ENCODE data around the gene SORT1. TPM values are rescaled to one million over a fixed set of nuclear protein-coding genes. Genes with fewer than 3 reads are reported as not detected.
A peak's percentile ranks its signal among the peaks of the same experiment; 100 is the strongest.

Gene SORT1
- total and polyA plus RNA-seq, 4 donors, result 30.1 to 78.6 (median 62.2) TPM

DNA sequence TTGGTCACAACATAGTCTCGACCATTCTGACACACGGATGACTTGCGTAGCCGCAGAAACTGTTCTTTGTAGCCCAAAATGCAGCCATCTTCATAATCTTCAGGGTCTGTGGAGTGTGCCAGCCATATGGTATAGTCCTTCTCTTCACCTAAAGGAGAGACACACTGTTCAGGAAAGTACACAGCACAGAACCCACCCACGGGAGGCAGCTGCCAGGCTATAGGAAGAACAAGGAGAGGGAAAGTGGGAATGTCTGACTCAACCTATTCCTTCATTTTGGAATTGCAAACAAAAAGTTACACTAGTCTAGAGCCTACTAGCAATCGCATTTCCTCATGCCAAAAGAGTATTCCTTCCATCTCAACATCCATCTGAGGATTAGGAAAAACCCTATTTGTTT lies 74.7 kb downstream of the SORT1 start:
- H3K27me3 ChIP-seq (ENCODE audit: control insufficient read depth, insufficient read depth, low read length), result no peaks in the 10 kb centered on the region
- H3K4me1 ChIP-seq (ENCODE audit: control insufficient read depth, insufficient read depth, low read length), result no peaks in the 10 kb centered on the region
- H3K27ac ChIP-seq (ENCODE audit: low read depth, low read length), result no peak overlapping the region
- H3K9me3 ChIP-seq (ENCODE audit: control insufficient read depth, insufficient read depth, low read length), result no peaks in the 10 kb centered on the region
- whole genome bisulfite sequencing (ENCODE audit: insufficient coverage), result 100% methylated on average over 5 of the region's 6 CpGs
- DNase-seq (ENCODE audit: low read depth in 4 of 6, low spot score in 6 of 6), result no peak
- no peak overlapping the region for H3K4me3 ChIP-seq (ENCODE audit: low read depth, low read length)
- peaks cover 67% of the 10 kb centered on the region for H3K36me3 ChIP-seq (ENCODE audit: control insufficient read depth, insufficient read depth, low read length)

DNA sequence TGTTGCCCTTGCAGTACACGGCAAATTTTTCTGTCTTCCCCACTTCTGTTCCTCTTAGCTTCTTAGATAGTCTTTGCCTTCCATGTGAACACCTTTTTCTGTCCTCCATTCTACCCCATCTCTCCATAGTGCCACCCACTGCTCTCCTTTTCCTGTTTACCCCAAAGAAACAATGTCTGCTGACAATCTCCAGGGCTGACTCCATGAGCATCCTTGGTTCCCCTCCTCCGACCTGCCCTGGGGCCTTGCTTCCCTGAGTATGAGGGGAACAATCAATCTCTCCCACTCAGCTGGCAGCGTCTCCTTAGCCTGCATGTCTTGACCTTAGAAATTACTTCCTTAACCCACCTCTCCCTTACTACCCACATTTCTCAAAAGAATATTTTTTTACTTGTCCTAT lies 78.6 kb downstream of the SORT1 start:
- no peak for DNase-seq (ENCODE audit: low read depth in 4 of 6, low spot score in 6 of 6)
- no peak overlapping the region for H3K4me3 ChIP-seq (ENCODE audit: low read depth, low read length)
- H3K36me3 ChIP-seq (ENCODE audit: control insufficient read depth, insufficient read depth, low read length), result peaks cover 64% of the 10 kb centered on the region
- no peaks in the 10 kb centered on the region for H3K27me3 ChIP-seq (ENCODE audit: control insufficient read depth, insufficient read depth, low read length)
- WGBS (ENCODE audit: insufficient coverage), result 83% methylated on average over 3 of the region's 3 CpGs
- no peak overlapping the region for H3K27ac ChIP-seq (ENCODE audit: low read depth, low read length)
- H3K4me1 ChIP-seq (ENCODE audit: control insufficient read depth, insufficient read depth, low read length), result no peaks in the 10 kb centered on the region
- H3K9me3 ChIP-seq (ENCODE audit: control insufficient read depth, insufficient read depth, low read length), result no peaks in the 10 kb centered on the region

DNA sequence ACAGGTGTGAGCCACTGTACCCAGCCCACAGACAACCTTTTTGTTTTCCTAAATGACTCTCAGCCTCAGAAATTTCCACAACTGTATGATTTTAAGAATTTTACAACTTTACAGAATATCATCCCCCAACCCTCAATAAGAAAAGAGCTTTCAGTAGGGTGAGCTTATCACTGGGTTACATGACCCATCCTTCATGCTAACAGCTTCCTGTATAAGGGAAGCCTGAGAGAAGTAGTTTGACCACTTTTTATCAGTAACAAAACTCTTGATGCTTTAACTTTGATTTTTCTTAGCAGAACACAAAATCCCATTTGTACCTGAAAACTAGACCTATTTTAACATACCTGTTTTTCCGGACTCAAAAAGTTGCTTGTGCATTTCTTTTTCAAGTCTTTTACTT lies 81.2 kb downstream of the SORT1 start:
- WGBS (ENCODE audit: insufficient coverage), result 100% methylated on average over 1 of the region's 1 CpG
- Histone ChIP-seq H3K27ac (ENCODE audit: low read depth, low read length) (no peak overlapping the region), H3K36me3 (ENCODE audit: control insufficient read depth, insufficient read depth, low read length) (peaks cover 46% of the 10 kb centered on the region), H3K9me3 (ENCODE audit: control insufficient read depth, insufficient read depth, low read length) (no peaks in the 10 kb centered on the region), H3K4me3 (ENCODE audit: low read depth, low read length) (no peak overlapping the region), H3K4me1 (ENCODE audit: control insufficient read depth, insufficient read depth, low read length) (peaks cover 3% of the 10 kb centered on the region), H3K27me3 (ENCODE audit: control insufficient read depth, insufficient read depth, low read length) (no peaks in the 10 kb centered on the region)
- no peak for DNase-seq (ENCODE audit: low read depth in 4 of 6, low spot score in 6 of 6)

DNA sequence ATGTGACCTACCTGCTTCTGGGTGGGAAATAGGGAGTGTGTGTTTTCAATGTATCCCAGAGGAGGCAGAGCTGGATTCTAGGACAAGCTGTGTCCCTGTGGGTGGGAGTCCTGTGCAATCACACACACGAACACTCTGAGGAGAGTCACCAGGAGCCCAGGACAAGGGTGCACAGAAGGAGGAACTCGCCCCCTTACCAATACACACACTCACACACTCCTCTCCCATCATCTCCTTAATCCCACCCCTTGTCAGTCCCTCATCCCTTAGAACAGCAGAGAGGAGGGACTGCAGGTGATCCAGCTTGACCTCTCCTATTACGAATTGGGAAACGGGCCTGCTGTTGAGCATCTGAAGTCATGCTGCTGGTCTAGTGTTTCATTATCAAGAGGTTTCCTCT lies 82.4 kb downstream of the SORT1 start:
- Histone ChIP-seq H3K36me3 (ENCODE audit: control insufficient read depth, insufficient read depth, low read length) (peaks cover 51% of the 10 kb centered on the region), H3K27ac (ENCODE audit: low read depth, low read length) (no peak overlapping the region), H3K27me3 (ENCODE audit: control insufficient read depth, insufficient read depth, low read length) (no peaks in the 10 kb centered on the region), H3K4me1 (ENCODE audit: control insufficient read depth, insufficient read depth, low read length) (peaks cover 3% of the 10 kb centered on the region), H3K4me3 (ENCODE audit: low read depth, low read length) (no peak overlapping the region), H3K9me3 (ENCODE audit: control insufficient read depth, insufficient read depth, low read length) (no peaks in the 10 kb centered on the region)
- 90% methylated on average over 3 of the region's 4 CpGs for WGBS (ENCODE audit: insufficient coverage)
- DNase-seq (ENCODE audit: low read depth in 4 of 6, low spot score in 6 of 6), result no peak

DNA sequence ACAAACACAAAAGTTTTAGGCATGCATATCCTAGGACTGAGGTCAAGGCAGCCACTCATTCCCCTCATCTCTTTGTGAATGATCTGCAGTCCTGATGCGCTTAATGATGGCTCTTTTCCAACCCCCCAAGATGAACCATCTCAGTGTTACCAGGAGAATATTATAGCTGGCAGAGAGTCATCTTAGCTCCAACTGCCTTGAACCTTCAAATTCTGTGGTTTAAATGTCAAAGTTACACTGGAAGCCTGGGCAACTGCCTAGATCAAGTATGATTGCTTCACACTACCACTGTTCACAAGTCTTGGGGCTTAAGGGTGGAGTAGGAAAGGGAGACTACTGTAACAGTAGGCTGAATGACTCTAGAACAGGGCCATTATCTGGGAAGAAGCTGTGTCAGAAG lies 82.9 kb downstream of the SORT1 start:
- H3K27me3 ChIP-seq (ENCODE audit: control insufficient read depth, insufficient read depth, low read length), result no peaks in the 10 kb centered on the region
- H3K4me1 ChIP-seq (ENCODE audit: control insufficient read depth, insufficient read depth, low read length), result peaks cover 3% of the 10 kb centered on the region
- no peaks in the 10 kb centered on the region for H3K9me3 ChIP-seq (ENCODE audit: control insufficient read depth, insufficient read depth, low read length)
- H3K36me3 ChIP-seq (ENCODE audit: control insufficient read depth, insufficient read depth, low read length), result peaks cover 50% of the 10 kb centered on the region
- WGBS (ENCODE audit: insufficient coverage), result no CpG with 5 or more reads among the region's 1 CpG
- H3K27ac ChIP-seq (ENCODE audit: low read depth, low read length), result no peak overlapping the region
- no peak overlapping the region for H3K4me3 ChIP-seq (ENCODE audit: low read depth, low read length)
- no peak for DNase-seq (ENCODE audit: low read depth in 4 of 6, low spot score in 6 of 6)

DNA sequence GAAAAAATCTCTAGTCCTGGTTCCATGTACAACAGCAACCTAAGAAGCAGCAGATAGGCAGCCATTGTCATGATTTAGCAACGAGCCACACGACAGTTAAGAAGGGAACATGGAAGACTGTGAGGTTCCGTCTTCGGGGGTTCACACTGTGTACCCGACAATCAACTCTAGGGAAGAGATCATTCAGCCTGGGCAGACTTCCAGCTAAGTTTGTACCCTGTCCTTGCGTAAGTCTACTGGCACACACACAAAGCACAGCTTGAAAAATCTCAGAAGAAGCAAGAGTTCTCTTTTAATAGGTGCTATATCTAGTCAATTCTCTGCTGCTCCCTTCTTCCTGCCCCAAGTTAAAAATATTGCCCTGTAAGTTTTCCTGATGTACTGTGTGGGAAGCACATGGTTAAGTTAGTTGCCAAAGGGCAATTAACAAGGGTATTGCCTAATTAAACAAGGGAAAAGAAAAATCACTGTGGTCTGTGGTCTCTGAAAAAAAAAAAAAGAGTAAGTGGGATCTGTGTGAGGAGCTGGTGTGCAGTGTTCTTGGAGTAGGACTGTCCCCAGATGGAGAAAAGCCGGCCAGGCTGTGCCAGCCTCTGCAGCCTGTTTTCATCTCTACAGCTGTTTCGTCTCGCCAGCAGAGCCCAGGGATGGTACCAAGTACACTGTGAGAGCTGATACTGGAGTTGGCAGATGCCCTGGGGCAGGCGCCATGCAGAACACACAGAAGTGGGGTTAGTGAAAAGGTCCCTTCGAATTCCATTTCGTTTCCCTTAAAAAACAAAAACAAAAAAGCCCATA lies 84.5 kb downstream of the SORT1 start:
- Histone ChIP-seq H3K4me3 (ENCODE audit: low read depth, low read length) (no peak overlapping the region), H3K4me1 (ENCODE audit: control insufficient read depth, insufficient read depth, low read length) (peaks cover 3% of the 10 kb centered on the region), H3K27me3 (ENCODE audit: control insufficient read depth, insufficient read depth, low read length) (no peaks in the 10 kb centered on the region), H3K9me3 (ENCODE audit: control insufficient read depth, insufficient read depth, low read length) (no peaks in the 10 kb centered on the region), H3K27ac (ENCODE audit: low read depth, low read length) (no peak overlapping the region), H3K36me3 (ENCODE audit: control insufficient read depth, insufficient read depth, low read length) (peaks cover 34% of the 10 kb centered on the region)
- peak in 2 of 6 donors; percentile 56 to 76 for DNase-seq (ENCODE audit: low read depth in 4 of 6, low spot score in 6 of 6)
- WGBS (ENCODE audit: insufficient coverage), result 64% methylated on average over 7 of the region's 12 CpGs

DNA sequence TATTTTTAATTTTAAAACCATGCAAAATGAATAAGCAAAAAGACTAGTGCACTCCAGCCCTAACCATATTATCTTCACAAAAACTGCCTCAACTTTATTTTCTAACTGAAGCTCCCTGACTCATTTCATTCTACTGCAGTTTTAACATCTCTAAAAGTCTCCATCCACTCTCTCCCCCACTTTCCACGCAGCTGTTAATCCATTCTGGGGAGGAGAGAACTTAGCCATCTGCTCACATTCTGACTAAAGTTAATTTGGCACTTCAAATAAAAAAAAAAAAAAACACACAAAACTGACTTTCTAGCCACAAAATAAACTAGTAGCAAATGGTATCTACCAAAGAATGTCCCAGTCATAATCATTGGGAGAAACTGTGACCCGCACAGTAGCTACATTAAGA lies 85.5 kb downstream of the SORT1 start:
- peak in 2 of 6 donors; percentile 58 to 86 for DNase-seq (ENCODE audit: low read depth in 4 of 6, low spot score in 6 of 6)
- Histone ChIP-seq H3K9me3 (ENCODE audit: control insufficient read depth, insufficient read depth, low read length) (no peaks in the 10 kb centered on the region), H3K27ac (ENCODE audit: low read depth, low read length) (no peak overlapping the region), H3K4me3 (ENCODE audit: low read depth, low read length) (no peak overlapping the region), H3K4me1 (ENCODE audit: control insufficient read depth, insufficient read depth, low read length) (peaks cover 9% of the 10 kb centered on the region), H3K36me3 (ENCODE audit: control insufficient read depth, insufficient read depth, low read length) (peaks cover 25% of the 10 kb centered on the region), H3K27me3 (ENCODE audit: control insufficient read depth, insufficient read depth, low read length) (no peaks in the 10 kb centered on the region)
- no CpG with 5 or more reads among the region's 2 CpGs for WGBS (ENCODE audit: insufficient coverage)

DNA sequence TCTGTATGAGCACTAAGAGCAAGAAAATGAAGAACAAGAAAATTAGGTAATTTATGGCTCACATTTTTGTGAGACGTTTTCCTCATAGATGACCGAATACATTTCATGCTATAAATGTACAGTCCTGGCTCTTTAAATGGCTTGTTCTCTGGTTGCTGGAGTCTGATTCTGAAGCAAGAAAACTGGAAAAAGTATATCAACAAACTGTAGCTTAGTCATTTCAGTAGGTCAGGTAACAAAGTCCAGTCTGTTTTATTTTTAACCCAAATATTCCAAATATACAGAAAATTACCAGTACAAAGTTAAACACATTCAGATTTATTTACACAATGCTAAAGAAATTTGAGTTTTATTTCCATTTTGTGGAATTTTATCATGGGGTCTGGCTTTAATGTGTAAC lies 88.4 kb downstream of the SORT1 start:
- peaks cover 10% of the 10 kb centered on the region for H3K36me3 ChIP-seq (ENCODE audit: control insufficient read depth, insufficient read depth, low read length)
- no peak for DNase-seq (ENCODE audit: low read depth in 4 of 6, low spot score in 6 of 6)
- H3K9me3 ChIP-seq (ENCODE audit: control insufficient read depth, insufficient read depth, low read length), result no peaks in the 10 kb centered on the region
- no peak overlapping the region for H3K27ac ChIP-seq (ENCODE audit: low read depth, low read length)
- peaks cover 25% of the 10 kb centered on the region for H3K4me1 ChIP-seq (ENCODE audit: control insufficient read depth, insufficient read depth, low read length)
- WGBS (ENCODE audit: insufficient coverage), result 60% methylated on average over 1 of the region's 2 CpGs
- no peak overlapping the region for H3K4me3 ChIP-seq (ENCODE audit: low read depth, low read length)
- no peaks in the 10 kb centered on the region for H3K27me3 ChIP-seq (ENCODE audit: control insufficient read depth, insufficient read depth, low read length)

DNA sequence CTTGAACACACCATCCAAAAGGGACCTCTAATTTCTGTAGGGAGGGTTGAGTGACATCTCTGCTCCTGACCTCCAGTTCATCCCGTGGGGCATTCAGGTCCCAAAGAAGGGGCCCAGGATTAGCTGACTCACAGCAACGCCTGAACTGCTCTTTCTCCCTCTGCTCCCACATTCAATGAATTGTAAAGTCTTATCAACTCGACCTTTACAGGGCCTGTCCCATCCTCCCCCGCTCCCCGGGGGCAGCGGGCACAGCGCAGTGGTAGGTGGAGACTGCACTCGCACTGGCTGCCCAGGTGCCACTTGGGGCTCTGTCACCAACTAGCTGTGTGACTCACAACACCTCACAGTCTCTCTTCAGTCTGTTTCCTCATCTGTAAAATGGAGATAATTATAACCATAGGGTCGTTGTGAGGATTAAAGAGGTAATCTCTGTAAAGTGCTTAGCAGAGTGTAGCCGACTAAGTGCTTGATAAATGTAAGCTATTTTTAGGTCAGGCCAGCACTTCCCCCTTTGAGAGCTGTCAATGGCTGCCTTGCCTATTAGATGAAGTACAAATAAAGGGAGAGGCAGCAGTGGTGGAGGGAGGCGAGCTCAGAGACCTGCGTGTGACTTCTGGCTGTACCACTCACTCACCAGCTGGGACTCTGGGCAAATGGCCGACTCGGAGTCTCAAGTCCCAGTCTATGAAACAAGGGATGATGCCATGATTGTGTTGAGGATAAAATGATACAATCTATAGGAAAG lies 90.3 kb downstream of the SORT1 start:
- Histone ChIP-seq H3K27ac (ENCODE audit: low read depth, low read length) (no peak overlapping the region), H3K4me1 (ENCODE audit: control insufficient read depth, insufficient read depth, low read length) (peaks cover 26% of the 10 kb centered on the region), H3K4me3 (ENCODE audit: low read depth, low read length) (no peak overlapping the region), H3K36me3 (ENCODE audit: control insufficient read depth, insufficient read depth, low read length) (peaks cover 7% of the 10 kb centered on the region), H3K27me3 (ENCODE audit: control insufficient read depth, insufficient read depth, low read length) (no peaks in the 10 kb centered on the region), H3K9me3 (ENCODE audit: control insufficient read depth, insufficient read depth, low read length) (no peaks in the 10 kb centered on the region)
- WGBS (ENCODE audit: insufficient coverage), result 65% methylated on average over 8 of the region's 14 CpGs
- peak in 1 of 6 donors; percentile 43 for DNase-seq (ENCODE audit: low read depth in 4 of 6, low spot score in 6 of 6)
